ENCODE measurements around the gene RSPH6A. TPM values are rescaled to one million over a fixed set of nuclear protein-coding genes. Genes with fewer than 3 reads are reported as not detected.
"Not testable (repeated sequence)": the region's sequence is repeated elsewhere in the genome, so short reads cannot be mapped to it uniquely, and the experiment has no call there.

Gene RSPH6A
- total RNA-seq, 1 experiment from 2014 or later: 0.22 TPM

DNA sequence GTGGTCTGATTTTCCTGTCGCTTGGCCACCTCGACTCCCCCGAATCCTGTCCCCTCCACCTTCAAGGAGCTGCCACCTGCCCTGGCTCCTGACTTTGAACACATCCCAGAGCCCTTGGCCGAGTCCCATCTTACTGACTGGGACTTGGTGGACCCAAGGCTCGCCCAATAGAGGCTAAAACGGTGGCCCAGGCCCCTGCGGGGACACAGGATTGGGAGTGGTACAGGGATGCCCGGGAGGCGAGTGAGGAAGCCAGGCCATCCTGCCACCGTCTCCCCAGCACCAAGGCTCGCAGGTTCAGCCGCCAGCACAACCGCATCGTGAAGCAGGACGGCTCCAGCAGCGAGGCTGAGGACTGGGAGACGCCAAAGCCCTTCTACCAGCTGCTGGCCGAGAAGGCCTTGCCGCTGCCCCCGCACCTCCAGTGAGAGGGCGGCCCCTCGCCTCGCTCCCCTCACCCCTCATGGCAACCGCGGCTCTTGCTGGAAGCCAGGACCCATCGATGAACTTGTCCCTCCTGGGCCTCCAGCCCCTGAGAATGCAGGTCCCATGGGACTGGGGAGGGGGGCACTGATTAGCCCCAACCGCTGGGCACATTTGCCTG lies 51.3 kb downstream of the RSPH6A start:
- H3K4me3 ChIP-seq: no peak overlapping the region
- H3K27ac ChIP-seq: no peak overlapping the region
- H3K4me1 ChIP-seq: peaks cover 19% of the 10 kb centered on the region
- no peaks in the 10 kb centered on the region for H3K36me3 ChIP-seq
- no peaks in the 10 kb centered on the region for H3K9me3 ChIP-seq (replicated peaks)
- DNase-seq: peak in 1 of 2 experiments; percentile 30
- peaks cover 10% of the 10 kb centered on the region for H3K27me3 ChIP-seq

- Histone ChIP-seq H3K9me3 (replicated peaks) (no peaks in the 10 kb centered on the region), H3K36me3 (no peaks in the 10 kb centered on the region), H3K27ac (no peak overlapping the region), H3K27me3 (peaks cover 12% of the 10 kb centered on the region), H3K4me3 (no peak overlapping the region), H3K4me1 (peaks cover 19% of the 10 kb centered on the region)
- DNase-seq: no peak
These were observed 52.1 kb downstream of the RSPH6A start for GRCh38 chr19:45762870-45763631.

DNA sequence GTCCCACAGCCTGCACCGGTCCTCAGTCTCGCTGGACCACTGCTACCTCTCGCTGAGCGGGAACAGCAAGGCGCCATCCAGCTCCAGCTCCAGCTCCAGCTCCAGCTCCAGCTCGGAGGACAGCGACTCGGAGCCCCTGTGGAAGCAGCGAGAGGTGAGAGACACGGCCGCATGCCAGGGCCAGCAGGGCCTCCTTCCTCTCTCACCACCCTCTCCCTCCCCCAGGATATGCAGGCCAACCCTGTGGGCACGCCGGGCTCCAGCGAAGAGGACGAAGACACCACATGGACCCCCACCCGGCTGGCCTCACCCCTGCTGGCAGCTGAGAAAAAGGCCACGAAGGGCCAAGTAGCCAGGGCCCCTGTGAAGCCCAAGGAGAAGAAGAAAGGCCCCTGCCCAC lies 53.4 kb downstream of the RSPH6A start:
- Histone ChIP-seq H3K9me3 (replicated peaks) (no peaks in the 10 kb centered on the region), H3K27me3 (peaks cover 18% of the 10 kb centered on the region), H3K4me1 (peaks cover 18% of the 10 kb centered on the region), H3K4me3 (no peak overlapping the region), H3K36me3 (no peaks in the 10 kb centered on the region), H3K27ac (no peak overlapping the region)
- DNase-seq: no peak

DNA sequence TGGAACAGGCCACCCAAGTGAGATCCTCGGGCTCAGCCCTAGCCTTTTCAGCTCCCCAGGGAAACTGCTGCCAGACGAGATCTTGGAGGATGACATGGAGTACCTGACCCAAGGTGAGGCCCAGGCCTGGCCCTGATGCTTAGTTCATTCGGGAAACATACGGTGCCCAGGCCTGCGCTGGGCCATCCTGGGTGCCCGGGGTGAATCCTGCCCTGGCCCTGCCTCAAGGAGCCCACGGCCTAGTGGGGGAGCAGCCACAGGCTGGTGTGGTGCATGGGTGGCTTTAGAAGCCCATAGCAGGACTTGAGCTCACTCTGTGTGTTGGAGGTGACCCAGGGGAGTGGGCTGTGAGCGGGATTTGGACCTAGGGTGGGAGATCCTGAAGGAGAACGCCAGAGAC lies 56.2 kb downstream of the RSPH6A start:
- Histone ChIP-seq H3K36me3 (no peaks in the 10 kb centered on the region), H3K9me3 (replicated peaks) (no peaks in the 10 kb centered on the region), H3K4me1 (peaks cover 3% of the 10 kb centered on the region), H3K27ac (no peak overlapping the region), H3K4me3 (no peak overlapping the region), H3K27me3 (peaks cover 15% of the 10 kb centered on the region; the same call in 1 of the 2 replicates)
- no peak for DNase-seq

DNA sequence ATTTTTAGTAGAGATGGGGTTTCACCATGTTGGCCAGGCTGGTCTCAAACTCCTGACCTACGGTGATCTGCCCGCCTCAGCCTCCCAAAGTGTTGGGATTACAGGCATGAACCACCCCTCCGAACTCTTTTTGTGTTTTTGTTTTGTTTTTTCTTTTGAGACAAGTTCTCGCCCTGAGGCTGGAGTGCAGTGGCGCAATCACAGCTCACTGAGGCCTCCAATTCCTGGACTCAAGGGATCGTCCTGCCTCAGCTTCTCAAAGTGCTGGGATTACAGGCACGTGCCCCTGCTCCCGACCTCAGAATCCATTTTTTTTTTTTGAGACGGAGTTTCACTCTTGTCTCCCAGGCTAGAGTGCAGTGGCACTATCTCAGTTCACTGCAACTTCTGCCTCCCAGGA lies 57.4 kb downstream of the RSPH6A start:
- no peak overlapping the region for H3K4me3 ChIP-seq
- 0 out of 2 replicates have a peak, but pooled peaks cover 8% of the 10 kb centered on the region for H3K27me3 ChIP-seq
- no peaks in the 10 kb centered on the region for H3K9me3 ChIP-seq (replicated peaks)
- no peaks in the 10 kb centered on the region for H3K36me3 ChIP-seq
- H3K4me1 ChIP-seq: no peaks in the 10 kb centered on the region
- no peak for DNase-seq
- no peak overlapping the region for H3K27ac ChIP-seq

GRCh38 chr19:45754323-45754722 lies 60.8 kb downstream of the RSPH6A start:
- no peak for DNase-seq

DNA sequence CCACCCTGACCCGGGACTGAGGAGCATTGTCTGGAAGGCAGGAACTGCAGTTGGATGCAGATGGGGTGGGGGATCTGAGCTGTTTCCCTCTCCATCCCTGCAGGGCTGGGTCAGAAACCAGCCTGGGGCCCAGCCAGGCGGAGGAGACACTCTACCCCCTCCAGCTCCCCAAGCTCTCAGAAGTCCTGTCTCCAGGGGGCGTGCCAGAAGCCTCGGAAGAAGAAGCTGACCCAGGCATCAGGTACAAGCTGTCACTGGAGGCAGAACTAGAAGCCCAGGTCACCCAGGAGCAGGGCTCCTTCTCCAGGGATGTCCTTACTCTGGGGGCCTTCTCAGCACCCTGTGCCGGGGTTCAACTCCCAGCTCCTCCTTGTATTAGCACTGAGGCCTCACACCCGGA lies 61.6 kb downstream of the RSPH6A start:
- no peak for DNase-seq
- no peak overlapping the region for H3K4me3 ChIP-seq
- H3K9me3 ChIP-seq (replicated peaks): no peaks in the 10 kb centered on the region
- H3K4me1 ChIP-seq: no peaks in the 10 kb centered on the region
- H3K27ac ChIP-seq: no peak overlapping the region
- H3K36me3 ChIP-seq: no peaks in the 10 kb centered on the region
- 0 out of 2 replicates have a peak, but pooled peaks cover 8% of the 10 kb centered on the region for H3K27me3 ChIP-seq

More at GRCh38 chr19:45754323-45754722, 60.8 kb downstream of the RSPH6A start:
- Histone ChIP-seq H3K4me1 (no peaks in the 10 kb centered on the region), H3K4me3 (no peak overlapping the region), H3K9me3 (replicated peaks) (no peaks in the 10 kb centered on the region), H3K27me3 (0 out of 2 replicates have a peak, but pooled peaks cover 8% of the 10 kb centered on the region), H3K27ac (no peak overlapping the region), H3K36me3 (no peaks in the 10 kb centered on the region)

DNA sequence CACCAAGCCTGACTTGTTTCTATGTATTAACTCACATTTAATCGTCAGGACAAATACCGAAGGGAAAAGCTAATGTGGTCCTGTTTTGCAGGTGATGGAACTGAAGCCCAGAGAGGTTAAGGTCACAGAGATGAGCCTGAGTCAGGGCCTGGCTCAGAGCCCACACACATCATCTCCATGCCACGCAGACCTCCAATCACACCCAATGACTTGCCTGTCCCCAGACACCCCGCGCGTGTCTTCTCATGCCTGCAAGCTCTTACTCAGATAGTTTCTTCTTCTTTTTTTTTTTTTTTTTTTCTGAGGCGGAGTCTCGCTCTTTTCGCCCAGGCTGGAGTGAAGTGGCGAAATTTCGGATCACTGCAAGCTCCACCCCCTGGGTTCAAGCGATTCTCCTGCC lies 62.5 kb downstream of the RSPH6A start:
- H3K9me3 ChIP-seq (replicated peaks): no peaks in the 10 kb centered on the region
- 0 out of 2 replicates have a peak, but pooled peaks cover 2% of the 10 kb centered on the region for H3K27me3 ChIP-seq
- DNase-seq: no peak

GRCh38 chr19:45751483-45751882 lies 63.6 kb downstream of the RSPH6A start:
- not testable (repeated sequence) for H3K27me3 ChIP-seq; H3K9me3 ChIP-seq (replicated peaks); DNase-seq; H3K4me3 ChIP-seq; H3K36me3 ChIP-seq; H3K4me1 ChIP-seq; H3K27ac ChIP-seq

More for the DNA sequence above, 62.5 kb downstream of the RSPH6A start:
- H3K27ac ChIP-seq: no peak overlapping the region
- H3K36me3 ChIP-seq: no peaks in the 10 kb centered on the region
- H3K4me1 ChIP-seq: no peaks in the 10 kb centered on the region
- H3K4me3 ChIP-seq: no peak overlapping the region

DNA sequence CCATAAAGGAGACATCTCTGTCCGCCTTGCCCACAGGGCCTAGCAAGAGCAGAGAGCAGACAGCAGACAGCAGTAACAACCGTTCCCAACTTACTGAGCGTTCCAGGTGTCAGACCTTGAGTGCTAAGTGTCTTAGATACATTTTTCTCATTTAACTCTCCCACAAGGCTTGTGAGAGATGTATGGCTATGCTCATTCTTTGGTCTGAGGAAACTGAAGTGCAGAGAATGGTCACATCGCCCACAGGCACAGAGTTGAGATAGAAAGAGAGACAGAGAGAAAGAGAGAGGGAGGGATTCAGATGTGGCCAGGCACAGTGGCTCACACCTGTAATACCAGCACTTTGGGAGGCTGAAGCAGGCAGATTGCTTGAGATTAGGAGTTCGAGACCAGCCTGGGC lies 67.6 kb downstream of the RSPH6A start:
- H3K27me3 ChIP-seq: peaks cover 20% of the 10 kb centered on the region
- no peaks in the 10 kb centered on the region for H3K9me3 ChIP-seq (replicated peaks)
- no peaks in the 10 kb centered on the region for H3K36me3 ChIP-seq
- no peak for DNase-seq
- H3K4me1 ChIP-seq: no peaks in the 10 kb centered on the region
- H3K27ac ChIP-seq: no peak overlapping the region
- H3K4me3 ChIP-seq: no peak overlapping the region

GRCh38 chr19:45746866-45747265 lies 68.2 kb downstream of the RSPH6A start:
- Histone ChIP-seq H3K27me3 (peaks cover 23% of the 10 kb centered on the region), H3K9me3 (replicated peaks) (no peaks in the 10 kb centered on the region), H3K4me3 (no peak overlapping the region), H3K4me1 (no peaks in the 10 kb centered on the region), H3K27ac (no peak overlapping the region), H3K36me3 (no peaks in the 10 kb centered on the region)
- no peak for DNase-seq

Other genes with a start within 250 kb of the RSPH6A start
- 8.6 and 9.9 TPM in 2 replicates for gene OPA3, start 230.5 kb downstream of the RSPH6A start, total RNA-seq (2014; rRNA removed; shearing (Covaris generic))
- 0.14 and 0.18 TPM in 2 replicates for gene GPR4, start 213.1 kb downstream of the RSPH6A start, total RNA-seq (2014; rRNA removed; shearing (Covaris generic))
- gene EML2, start 175.9 kb downstream of the RSPH6A start, total RNA-seq (2014; rRNA removed; shearing (Covaris generic)): 3.0 and 5.8 TPM in 2 replicates
- 0.12 and 0.38 TPM in 2 replicates for gene GIPR, start 147.1 kb downstream of the RSPH6A start, total RNA-seq (2014; rRNA removed; shearing (Covaris generic))
- gene SNRPD2, start 123.4 kb downstream of the RSPH6A start, total RNA-seq (2014; rRNA removed; shearing (Covaris generic)): 434 and 487 TPM in 2 replicates
- gene QPCTL, start 122.6 kb downstream of the RSPH6A start, total RNA-seq (2014; rRNA removed; shearing (Covaris generic)): 9.8 and 10.6 TPM in 2 replicates
- gene FBXO46, start 84.4 kb downstream of the RSPH6A start, total RNA-seq (2014; rRNA removed; shearing (Covaris generic)): 9.3 and 10.8 TPM in 2 replicates
- 0.08 TPM in 1 of 2 replicates, not detected in the other for gene MEIOSIN, start 81.9 kb downstream of the RSPH6A start, total RNA-seq (2014; rRNA removed; shearing (Covaris generic))
- gene SIX5, start 46.1 kb downstream of the RSPH6A start, total RNA-seq (2014; rRNA removed; shearing (Covaris generic)): 6.0 and 6.6 TPM in 2 replicates
- gene DMPK, start 32.8 kb downstream of the RSPH6A start, total RNA-seq (2014; rRNA removed; shearing (Covaris generic)): 79.8 and 84.2 TPM in 2 replicates
- gene DMWD, start 22.5 kb downstream of the RSPH6A start, total RNA-seq (2014; rRNA removed; shearing (Covaris generic)): 43.5 and 52.9 TPM in 2 replicates
- 25.6 and 32.6 TPM in 2 replicates for gene SYMPK, start 47.8 kb upstream of the RSPH6A start, total RNA-seq (2014; rRNA removed; shearing (Covaris generic))
- gene FOXA3, start 49.0 kb upstream of the RSPH6A start, total RNA-seq (2014; rRNA removed; shearing (Covaris generic)): 0.45 and 0.53 TPM in 2 replicates
- 31.0 and 31.4 TPM in 2 replicates for gene IRF2BP1, start 70.8 kb upstream of the RSPH6A start, total RNA-seq (2014; rRNA removed; shearing (Covaris generic))
- gene MYPOP, start 87.3 kb upstream of the RSPH6A start, total RNA-seq (2014; rRNA removed; shearing (Covaris generic)): 1.8 and 2.5 TPM in 2 replicates
- gene NANOS2, start 99.5 kb upstream of the RSPH6A start, total RNA-seq (2014; rRNA removed; shearing (Covaris generic)): not detected in 2 replicates
- 0.02 TPM in 1 of 2 replicates, not detected in the other for gene NOVA2, start 158.6 kb upstream of the RSPH6A start, total RNA-seq (2014; rRNA removed; shearing (Covaris generic))
- 3.0 and 4.0 TPM in 2 replicates for gene CCDC61, start 180.2 kb upstream of the RSPH6A start, total RNA-seq (2014; rRNA removed; shearing (Covaris generic))
- not detected in 2 replicates for gene PGLYRP1, start 207.7 kb upstream of the RSPH6A start, total RNA-seq (2014; rRNA removed; shearing (Covaris generic))
- not detected in 2 replicates for gene IGFL4, start 225.7 kb upstream of the RSPH6A start, total RNA-seq (2014; rRNA removed; shearing (Covaris generic))

Measured in SJCRH30 (cell line).